ENCODE results near the gene EFTUD2. TPM values are rescaled to one million over a fixed set of nuclear protein-coding genes. Genes with fewer than 3 reads are reported as not detected.

EFTUD2 gene
- total and polyA plus RNA-seq, 2 of the 8 experiments (the other 6 are each of a cell fraction or from before 2014, with no cell fraction given): 118 to 195 TPM

DNA sequence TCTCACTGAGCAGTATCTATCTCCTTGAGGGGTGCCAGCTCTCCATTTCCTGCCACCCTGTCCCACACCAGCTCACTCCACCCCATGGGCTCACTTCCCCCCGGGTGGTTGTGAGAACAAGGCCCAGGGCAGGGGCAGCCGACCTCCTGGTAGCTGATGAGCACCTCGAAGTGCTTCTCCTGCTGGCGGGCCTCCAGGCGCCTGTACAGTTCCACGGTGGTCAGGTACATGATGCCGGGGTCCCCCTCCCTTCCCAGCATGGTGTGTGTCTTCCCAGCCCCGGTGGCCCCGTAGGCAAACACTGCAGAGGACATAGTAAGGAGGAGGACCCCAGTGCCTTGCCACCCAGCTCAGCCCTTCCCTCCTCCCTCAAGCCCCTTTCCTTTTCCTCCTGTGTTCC, 35.9 kb upstream of the EFTUD2 start (continued):
- TF ChIP-seq JUN (IDR thresholded peaks at IDR 0.05; ENCODE audit: low read depth, low read length): no peak
- no peak for TF ChIP-seq FOSL1 (IDR thresholded peaks at IDR 0.05; ENCODE audit: insufficient read depth, low read depth, low read length)
